GM11168 (cell line): Measurements from ENCODE around the gene ANTKMT.

ENCODE experiments used
- in situ Hi-C: fragments of 300-500 bp; cut with MboI; formaldehyde crosslinking; loops from one replicate; pipeline ENCODE4 v1.12.0; 2022; ENCODE audit warnings: low sequenced_read_pairs; ENCODE audit not compliant: unreplicated experiment

Gene ANTKMT

DNA sequence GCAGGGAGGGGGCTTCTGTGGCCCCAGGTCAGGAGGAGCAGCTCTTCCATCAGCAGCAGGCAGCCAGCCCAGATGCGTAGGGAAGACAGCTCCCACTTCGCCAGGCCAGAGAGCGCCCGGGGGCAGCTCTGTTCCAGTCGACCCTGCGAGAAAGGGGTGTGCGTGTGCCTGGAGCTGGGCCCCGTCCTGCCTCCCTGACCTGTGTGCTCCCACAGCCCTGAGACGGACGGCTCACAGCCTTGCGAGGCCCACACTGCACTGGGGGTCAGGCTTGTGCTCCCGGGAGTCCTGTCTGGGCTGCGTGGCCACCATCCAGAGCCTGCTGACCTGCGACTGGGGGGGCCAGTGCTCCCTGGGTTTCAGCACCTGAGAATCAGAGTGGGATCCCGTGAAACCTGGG, 39.1 kb downstream of the ANTKMT start:
- in situ Hi-C loops, result no loop called here

DNA sequence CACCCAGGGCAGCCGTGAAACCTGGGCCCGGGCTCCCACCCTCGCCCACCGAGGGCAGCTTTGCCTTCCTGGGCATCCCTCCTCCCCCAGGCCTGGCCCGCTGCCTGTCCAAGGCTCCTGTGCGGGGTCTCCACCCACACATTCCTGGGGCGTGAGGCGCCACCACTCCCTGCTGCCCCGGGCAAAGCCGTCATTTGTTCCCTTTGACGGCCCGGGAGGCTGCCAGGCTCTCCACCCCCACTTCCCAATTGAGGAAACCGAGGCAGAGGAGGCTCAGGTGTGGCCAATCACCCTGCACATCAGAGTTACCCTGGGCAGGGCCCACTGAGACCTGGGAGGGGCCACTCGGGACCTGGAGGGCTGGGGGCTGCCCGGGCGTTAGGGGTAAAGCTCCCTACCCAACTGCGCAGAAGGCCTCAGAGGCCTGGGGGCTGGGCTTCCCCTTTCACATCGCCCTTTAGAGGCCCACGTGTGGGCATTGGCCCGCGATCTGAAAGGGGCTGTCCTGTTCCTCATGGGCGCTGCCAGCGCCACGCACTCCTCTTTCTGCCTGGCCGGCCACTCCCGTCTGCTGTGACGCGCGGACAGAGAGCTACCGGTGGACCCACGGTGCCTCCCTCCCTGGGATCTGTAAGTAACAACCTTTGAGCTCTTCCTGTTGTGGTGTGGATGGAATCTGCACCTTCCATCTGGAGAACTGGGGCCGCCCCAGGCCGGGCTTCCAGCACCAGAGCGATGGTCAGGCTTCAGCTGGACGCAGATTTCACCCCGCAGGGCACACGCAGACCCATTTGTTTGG, 39.8 kb downstream of the ANTKMT start, which contains the start of gene MSLN:
Gene MSLN, plus strand, starts transcription at position 190 of the 799 bp plus-strand sequence. CDS start 1,947 bp downstream, outside the sequence.
- in situ Hi-C loops, result no loop called here

DNA sequence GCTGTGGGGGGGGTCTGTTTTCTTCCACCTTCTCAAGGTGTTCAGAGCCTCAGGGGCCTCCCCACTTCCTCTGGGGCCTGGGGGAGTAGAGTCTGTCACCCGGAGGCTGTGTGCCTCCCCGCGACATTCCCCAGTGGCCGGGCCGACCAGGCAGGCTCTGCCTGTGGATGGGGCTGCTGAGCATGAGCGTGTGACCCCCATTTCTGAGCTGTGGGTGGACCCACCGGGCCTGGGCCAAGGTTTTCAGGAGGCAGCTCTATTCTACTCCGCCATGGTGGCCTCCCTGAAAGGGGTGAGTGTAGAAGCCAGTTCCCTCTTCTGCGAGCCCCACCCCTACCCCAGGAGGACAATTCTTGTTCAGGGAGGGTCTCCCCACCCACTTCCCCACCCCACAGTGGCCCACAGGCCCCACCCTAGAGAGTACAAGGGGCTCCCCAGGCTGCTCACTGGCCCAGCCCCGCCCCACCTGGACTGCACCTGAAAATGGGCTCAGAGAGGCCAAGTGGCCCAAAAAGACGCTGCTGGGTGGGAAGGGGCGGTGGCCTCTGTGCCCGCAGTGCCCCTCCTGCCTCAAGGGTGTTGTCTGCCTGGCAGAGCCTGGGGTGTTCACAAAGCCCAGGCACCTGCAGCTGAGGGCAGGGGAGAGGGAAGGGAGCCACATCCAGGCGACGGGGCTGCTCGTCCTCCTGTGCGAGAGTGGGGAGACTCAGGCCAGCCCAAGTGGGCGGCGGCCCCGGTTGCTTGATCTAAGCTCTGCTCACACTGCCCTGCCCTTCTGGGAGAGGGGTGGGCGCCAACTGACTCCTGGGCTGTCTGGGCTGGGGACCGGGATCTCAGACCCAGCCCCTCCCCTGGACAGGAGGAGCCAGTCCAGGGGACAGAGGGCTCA, 40.9 kb downstream of the ANTKMT start:
- in situ Hi-C loops, result no loop called here

DNA sequence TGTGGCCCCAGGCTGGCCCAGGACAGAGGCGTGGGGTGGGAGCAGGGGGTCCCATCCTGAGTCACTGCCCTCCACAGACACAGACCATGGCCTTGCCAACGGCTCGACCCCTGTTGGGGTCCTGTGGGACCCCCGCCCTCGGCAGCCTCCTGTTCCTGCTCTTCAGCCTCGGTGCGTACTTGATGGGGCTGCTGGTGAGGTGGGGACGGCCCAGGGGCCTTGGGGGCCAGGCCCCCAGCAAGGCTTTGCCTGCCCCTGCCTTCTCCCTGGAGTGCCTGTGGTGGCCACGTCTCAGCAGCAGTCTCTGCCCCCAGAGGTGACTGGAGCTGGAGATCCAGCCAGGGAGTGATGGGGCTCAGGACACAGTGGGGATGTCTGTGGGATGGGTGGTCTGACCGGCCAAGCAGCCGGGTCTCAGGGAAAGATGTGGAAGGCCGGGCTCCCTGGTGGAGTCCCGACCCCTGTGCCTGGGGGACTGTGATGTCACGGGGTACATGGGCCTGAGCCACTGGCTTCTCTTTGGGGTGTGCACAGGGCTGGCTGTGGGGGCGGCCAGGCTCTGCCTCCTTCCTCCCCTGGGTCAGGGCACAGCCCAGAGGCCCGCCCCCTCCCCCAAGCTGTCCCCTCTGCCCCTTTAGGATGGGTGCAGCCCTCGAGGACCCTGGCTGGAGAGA, 41.8 kb downstream of the ANTKMT start:
- in situ Hi-C loops, result no loop called here

DNA sequence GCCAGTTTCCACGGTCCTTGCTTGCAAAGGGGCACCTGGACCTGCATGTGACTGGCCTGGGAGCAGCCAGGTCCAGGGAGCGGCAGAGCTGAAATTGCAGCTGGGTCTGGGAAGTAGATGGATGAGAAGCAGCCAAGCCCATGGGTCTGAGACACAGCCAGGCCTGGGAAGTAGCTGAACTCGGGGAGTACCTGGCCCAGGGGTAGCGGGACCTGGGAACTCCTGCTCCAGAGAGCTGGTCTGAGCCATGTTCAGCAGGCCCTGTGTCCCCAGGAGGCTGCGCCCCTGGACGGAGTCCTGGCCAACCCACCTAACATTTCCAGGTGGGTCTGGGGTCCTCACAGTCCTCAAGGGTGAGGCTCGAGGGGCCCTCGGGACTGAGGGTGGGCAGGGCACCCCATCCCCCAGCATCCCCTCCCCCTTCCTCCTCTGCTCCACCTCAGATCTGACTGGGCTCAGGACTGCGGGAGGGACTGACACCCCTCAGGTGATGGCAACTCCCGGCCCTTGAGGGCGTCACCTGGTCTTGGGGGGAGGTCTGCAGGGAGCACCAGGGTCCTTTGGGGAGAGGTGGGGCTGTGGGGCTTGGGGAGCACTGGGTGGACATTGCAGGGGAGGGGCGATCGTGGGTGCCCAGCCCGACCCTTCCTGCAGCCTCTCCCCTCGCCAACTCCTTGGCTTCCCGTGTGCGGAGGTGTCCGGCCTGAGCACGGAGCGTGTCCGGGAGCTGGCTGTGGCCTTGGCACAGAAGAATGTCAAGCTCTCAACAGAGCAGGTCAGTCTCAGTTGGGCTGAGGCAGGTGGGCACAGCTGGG, 42.6 kb downstream of the ANTKMT start:
- in situ Hi-C loops, result no loop called here

DNA sequence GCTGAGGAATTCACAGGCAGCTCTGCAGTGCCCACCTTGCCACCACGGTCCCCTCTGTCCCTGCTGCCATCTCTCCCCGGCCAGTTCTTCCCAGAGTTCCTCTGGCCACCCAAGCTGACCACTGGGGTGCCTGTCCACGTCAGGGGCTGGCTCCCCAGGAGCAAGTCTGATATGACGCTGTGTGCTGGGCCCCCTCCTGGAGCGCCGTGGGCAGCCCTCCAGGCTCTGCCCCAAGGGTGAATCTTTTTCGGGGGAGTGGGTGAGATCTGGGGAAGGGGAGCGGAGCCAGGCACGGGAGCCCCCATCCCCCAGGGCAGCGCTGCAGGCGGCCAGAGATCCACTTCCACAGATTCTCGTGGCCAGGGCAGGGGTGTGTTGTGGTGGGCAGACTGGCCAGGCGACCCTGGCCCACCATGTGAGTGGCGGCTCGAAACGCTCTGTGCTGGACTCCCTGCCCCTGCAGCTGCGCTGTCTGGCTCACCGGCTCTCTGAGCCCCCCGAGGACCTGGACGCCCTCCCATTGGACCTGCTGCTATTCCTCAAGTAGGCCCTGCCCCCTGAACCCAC, 43.3 kb downstream of the ANTKMT start:
- in situ Hi-C loops, result no loop called here

DNA sequence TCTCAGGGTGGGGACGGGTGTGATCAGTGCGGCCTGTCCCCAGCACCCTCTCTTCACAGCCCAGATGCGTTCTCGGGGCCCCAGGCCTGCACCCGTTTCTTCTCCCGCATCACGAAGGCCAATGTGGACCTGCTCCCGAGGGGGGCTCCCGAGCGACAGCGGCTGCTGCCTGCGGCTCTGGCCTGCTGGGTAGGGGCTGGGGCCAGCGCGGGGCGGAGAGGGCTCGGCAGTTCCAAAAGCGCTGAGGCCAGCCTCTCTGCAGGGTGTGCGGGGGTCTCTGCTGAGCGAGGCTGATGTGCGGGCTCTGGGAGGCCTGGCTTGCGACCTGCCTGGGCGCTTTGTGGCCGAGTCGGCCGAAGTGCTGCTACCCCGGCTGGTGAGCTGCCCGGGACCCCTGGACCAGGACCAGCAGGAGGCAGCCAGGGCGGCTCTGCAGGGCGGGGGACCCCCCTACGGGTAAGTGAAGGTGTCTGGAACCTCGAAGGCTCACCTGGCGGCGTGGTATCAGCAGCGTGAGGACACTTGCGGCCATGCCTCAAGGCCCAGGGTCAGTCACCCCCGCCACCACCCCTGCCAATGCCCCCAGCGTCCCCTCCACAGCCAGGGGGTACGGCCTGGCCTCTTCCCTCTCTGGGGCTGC, 44.0 kb downstream of the ANTKMT start:
- in situ Hi-C loops, result no loop called here

DNA sequence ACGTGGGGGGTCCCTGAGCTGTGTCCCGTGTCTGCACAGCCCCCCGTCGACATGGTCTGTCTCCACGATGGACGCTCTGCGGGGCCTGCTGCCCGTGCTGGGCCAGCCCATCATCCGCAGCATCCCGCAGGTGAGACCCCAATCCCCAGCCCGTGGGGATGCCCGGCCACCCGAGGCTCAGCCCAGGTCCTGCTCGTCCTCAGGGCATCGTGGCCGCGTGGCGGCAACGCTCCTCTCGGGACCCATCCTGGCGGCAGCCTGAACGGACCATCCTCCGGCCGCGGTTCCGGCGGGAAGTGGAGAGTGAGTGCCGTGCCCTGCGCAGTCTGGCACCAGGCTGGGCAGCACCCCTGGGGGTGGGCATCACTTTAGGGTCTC, 44.5 kb downstream of the ANTKMT start:
- in situ Hi-C loops, result no loop called here

DNA sequence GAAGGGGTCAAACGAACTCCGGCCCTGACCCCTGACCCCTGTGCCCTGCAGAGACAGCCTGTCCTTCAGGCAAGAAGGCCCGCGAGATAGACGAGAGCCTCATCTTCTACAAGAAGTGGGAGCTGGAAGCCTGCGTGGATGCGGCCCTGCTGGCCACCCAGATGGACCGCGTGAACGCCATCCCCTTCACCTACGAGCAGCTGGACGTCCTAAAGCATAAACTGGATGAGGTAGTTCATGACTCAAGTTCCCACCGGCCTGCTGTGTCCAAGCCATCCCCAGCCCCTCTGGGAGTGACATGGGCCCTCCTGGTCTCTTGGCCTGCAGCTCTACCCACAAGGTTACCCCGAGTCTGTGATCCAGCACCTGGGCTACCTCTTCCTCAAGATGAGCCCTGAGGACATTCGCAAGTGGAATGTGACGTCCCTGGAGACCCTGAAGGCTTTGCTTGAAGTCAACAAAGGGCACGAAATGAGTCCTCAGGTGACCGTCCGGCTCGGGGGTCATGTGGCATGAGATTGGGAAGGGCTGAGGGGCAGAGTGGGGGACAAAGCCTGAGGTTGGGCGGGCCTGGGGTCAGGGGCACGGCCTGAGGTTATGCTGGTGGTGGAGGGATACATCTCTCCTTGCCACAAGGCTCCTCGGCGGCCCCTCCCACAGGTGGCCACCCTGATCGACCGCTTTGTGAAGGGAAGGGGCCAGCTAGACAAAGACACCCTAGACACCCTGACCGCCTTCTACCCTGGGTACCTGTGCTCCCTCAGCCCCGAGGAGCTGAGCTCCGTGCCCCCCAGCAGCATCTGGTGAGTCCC, 45.3 kb downstream of the ANTKMT start:
- in situ Hi-C loops, result no loop called here

DNA sequence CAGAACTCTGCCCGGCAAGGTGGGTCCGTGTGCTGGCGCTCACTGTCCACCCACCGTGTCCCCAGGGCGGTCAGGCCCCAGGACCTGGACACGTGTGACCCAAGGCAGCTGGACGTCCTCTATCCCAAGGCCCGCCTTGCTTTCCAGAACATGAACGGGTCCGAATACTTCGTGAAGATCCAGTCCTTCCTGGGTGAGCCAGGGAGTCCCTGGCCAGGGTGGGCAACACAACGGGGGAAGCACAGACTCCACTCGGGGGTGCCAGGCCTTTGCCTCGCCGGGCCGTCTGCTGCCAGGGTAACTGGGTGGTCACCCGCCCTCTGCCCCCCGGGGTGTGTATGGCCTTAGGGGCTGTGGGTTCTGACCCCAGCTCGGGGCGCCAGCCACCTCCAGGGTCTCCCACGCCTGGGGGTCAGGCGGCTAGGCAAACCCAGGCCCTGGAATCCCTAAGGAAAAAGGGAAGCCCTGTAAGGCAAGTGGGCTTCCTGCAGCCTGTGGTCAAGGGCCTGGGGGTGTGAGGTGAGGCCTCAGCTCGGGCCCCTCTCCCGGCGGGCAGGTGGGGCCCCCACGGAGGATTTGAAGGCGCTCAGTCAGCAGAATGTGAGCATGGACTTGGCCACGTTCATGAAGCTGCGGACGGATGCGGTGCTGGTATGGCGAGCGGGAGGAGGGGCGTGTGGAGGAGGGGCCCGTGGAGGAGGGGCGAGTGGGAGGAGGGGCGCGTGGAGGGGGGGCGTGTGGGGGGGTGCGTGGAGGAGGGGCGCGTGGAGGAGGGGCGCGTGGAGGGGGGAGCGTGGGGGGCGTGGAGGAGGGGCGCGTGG, 46.1 kb downstream of the ANTKMT start:
- in situ Hi-C loops, result no loop called here

DNA sequence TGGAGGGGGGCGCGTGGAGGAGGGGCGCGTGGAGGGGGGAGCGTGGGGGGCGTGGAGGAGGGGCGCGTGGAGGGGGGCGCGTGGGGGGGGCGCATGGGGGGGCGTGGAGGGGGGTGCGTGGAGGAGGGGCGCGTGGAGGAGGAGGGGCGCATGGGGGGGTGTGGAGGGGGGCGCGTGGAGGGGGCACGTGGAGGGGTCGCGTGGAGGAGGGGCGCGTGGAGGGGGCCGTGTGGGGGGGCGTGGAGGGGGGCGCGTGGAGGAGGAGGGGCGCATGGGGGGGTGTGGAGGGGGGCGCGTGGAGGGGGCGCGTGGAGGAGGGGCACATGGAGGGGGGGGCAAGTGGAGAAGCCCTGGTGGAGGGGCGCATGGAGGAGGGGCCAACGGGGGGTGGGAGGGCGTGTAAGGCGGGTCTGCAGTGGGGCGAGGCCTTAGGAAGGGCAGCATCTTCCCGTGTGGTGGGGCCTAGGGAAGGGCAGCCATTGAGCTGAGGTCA, 46.8 kb downstream of the ANTKMT start:
- in situ Hi-C loops, result no loop called here

DNA sequence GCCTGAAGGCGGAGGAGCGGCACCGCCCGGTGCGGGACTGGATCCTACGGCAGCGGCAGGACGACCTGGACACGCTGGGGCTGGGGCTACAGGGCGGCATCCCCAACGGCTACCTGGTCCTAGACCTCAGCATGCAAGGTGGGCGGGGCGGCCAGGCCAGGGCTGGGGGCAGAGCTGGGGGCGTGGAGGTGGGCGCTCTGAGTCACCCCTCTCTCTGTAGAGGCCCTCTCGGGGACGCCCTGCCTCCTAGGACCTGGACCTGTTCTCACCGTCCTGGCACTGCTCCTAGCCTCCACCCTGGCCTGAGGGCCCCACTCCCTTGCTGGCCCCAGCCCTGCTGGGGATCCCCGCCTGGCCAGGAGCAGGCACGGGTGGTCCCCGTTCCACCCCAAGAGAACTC, 47.5 kb downstream of the ANTKMT start:
- in situ Hi-C loops, result no loop called here

DNA sequence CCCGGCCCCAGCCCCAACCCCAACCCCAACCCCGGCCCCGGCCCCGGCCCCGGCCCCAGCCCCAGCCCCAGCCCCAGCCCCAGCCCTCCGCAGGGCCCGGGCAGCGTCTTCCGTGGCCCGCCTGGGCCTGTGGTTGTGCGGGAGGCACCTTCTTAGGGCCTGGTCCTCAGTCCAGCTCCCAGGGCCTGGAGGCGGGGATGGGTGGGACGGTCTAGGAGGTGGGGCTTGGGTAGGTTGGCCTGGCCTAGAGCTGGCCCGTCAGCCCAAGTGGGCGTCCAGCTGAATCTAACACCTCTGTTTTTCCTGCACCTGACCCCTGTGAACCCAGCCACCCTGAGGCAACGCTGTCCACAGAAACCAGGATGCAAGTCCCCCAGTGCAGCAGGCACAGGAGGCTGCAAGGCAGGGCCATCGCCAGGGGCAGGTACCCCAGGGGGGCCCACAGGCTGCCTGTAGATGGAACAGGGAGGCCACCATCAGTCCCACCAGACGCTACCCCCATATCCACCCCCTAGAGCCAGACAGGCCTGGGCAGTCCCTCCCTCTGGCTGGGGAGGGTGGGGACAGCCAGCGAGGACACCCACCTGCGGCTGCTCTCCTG, 48.3 kb downstream of the ANTKMT start:
- in situ Hi-C loops, result no loop called here

DNA sequence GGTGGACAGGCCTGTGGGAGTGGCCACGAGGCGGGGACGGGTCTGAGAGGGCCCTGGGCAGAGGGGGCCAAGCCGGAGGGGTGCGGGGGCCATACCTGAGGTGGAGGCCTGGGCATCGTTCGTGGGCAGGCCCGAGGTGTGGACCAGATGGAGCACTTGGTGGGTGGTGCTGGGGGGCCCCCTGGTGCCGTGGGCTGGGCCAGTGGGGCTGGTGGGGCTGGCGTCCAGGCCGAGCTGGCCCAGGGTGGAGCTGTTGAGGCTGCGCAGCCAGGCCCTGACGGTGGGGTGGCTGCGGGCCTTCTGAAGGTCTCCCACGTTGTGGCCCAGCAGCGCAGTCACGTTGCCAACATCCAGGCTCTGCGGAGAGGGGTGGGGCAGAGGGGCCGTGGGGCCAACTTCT, 49.0 kb downstream of the ANTKMT start:
- in situ Hi-C loops, result no loop called here

DNA sequence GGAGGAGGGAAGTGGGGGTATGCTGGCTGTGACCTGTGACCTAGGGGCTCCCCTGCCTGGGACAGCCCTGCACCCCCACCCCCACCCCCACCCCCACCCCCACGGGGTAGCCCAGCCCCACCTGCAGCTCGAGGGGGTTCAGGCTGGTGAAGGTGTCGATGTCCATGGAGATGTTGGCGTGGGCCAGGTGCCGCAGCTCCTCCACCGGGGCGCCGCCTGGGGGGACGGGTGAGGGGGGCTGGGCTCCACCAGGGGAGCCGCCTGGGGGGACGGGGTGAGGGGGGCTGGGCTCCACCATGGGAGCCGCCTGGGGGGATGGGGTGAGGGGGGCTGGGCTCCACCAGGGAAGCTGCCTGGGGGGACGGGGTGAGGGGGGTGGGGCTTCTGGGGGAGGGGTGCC, 49.5 kb downstream of the ANTKMT start:
- in situ Hi-C loops, result no loop called here
